Adrenal gland (tissue), 12 donors: ENCODE results near the gene MPL. TPM values are rescaled to one million over a fixed set of nuclear protein-coding genes. Genes with fewer than 3 reads are reported as not detected.

ENCODE experiments used
- DNase-seq, 7 donors: peaks; one replicate each; pipeline ENCODE4 v3.0.0-alpha.2; 2019 to 2020
- H3K27ac ChIP-seq, 5 donors: fragments of 200-600 bp; sonication (generic) in 4 of 5; 1 replicate in 3 of 5; 2 replicates in 2 of 5; pipeline versions ENCODE4 v1.5.1 to v1.8.0; 2016 to 2020; ENCODE audit warnings: mild to moderate bottlenecking in 1 of 5
- H3K27me3 ChIP-seq: fragments of 200-600 bp; 2 replicates; pipeline ENCODE4 v1.8.0; 2021
- H3K36me3 ChIP-seq, 2 donors: fragments of 200-600 bp; replicated peaks in 1 of 2; 1 replicate in 1 of 2; 2 replicates in 1 of 2; pipeline versions ENCODE4 v1.5.1 to v1.8.0; 2018 to 2022
- H3K4me1 ChIP-seq, 2 donors: fragments of 200-600 bp; replicated peaks in 1 of 2; 1 replicate in 1 of 2; 2 replicates in 1 of 2; pipeline versions ENCODE4 v1.5.1 to v1.8.0; 2018 to 2021
- H3K4me3 ChIP-seq, 4 donors: fragments of 200-600 bp; sonication (generic) in 3 of 4; one replicate each; pipeline ENCODE4 v1.5.1; 2016 to 2018
- H3K9me3 ChIP-seq, 3 donors: fragments of 200-600 bp; sonication (generic) in 1 of 3; replicated peaks in 1 of 3; 1 replicate in 2 of 3; 2 replicates in 1 of 3; pipeline versions ENCODE4 v1.5.1 to v1.8.0; 2016 to 2021
- CTCF ChIP-seq, 6 experiments: fragments of 450-650 bp in 4 of 6; fragments of 200-600 bp in 2 of 6; sonication (generic) in 1 of 6; IDR thresholded peaks; 1 replicate in 5 of 6; 2 replicates in 1 of 6; pipeline versions ENCODE4 v1.5.1 to v1.8.0; 2016 to 2021; ENCODE audit warnings: antibody characterized with exemption in 6 of 6, mild to moderate bottlenecking in 2 of 6, moderate library complexity in 1 of 6
- POLR2A ChIP-seq, 2 donors: fragments of 450-650 bp; IDR thresholded peaks; one replicate each; pipeline ENCODE4 v1.6.1; 2017; ENCODE audit warnings: antibody characterized with exemption in 2 of 2, mild to moderate bottlenecking in 2 of 2, moderate library complexity in 1 of 2
- WGBS, 4 donors: extraction: QIAGEN DNeasy Blood & Tissue Kit in 2 of 4; methylation state at CpG; one replicate each; pipeline versions ENCODE4 v1.1.5 to v1.1.7; 2013 to 2017; 5-methylcytosine and 5-hydroxymethylcytosine counted together
- intact Hi-C, 2 donors: fragments of 100-400 bp; cut with DNase I; formaldehyde crosslinking; loops; one replicate each; pipeline versions ENCODE4 v1.14.1 to v1.15.0; 2022 to 2023
- polyA plus RNA-seq, 3 donors: library from polyadenylated mRNA; stranded (reverse); fragments of 200-250 nt in 2 of 3; fragments of 350-450 nt in 1 of 3; fragmentation: Illumina TruSeq in 1 of 3; extraction: RNeasy Lipid Tissue Mini Kit (QIAGEN cat#74804) in 1 of 3; gene quantifications; one replicate each; pipeline ENCODE4 v1.2.3, GENCODE V29; 2013 to 2014
- total RNA-seq, 9 donors: library from RNA; depleted of rRNA in 4 of 9; stranded (reverse); fragments of >200 nt in 4 of 9; fragments of 120-200 nt in 1 of 9; fragmentation: NEBNext Ultra II Directional in 1 of 9; extraction: Animal tissue kit (Norgen Biotek cat#: 25700) in 1 of 9; gene quantifications; one replicate each; pipeline versions ENCODE4 v1.1.0 to v1.2.4, GENCODE V29; 2013 to 2023
- donor health status: healthy with polysubstance abuse.
- donor health status: Bipolar disorder and iron deficiency.
- donor health status: DM: yes; HTN: yes; CAD: no.
- donor health status: DM: no; HTN: no; CAD: no.
- donor health status: DM: no; HTN: no; CAD: no.
- donor health status: DM: yes; HTN: yes; CAD: no.

The MPL gene
- total and polyA plus RNA-seq, 12 donors = 0.11 to 0.61 (median 0.31) TPM; not detected in 6

- H3K4me1 ChIP-seq = peaks cover 0 to 6% of the 10 kb centered on the region in 2 donors
- no peak overlapping the region for H3K4me3 ChIP-seq
- 91 to 97% (median 94%) methylated on average over 4 to 5 of the region's 5 CpGs for WGBS, 4 donors
- no peaks in the 10 kb centered on the region for H3K9me3 ChIP-seq
- intact Hi-C loops = no loop called here
- H3K27me3 ChIP-seq = no peaks in the 10 kb centered on the region
- H3K27ac ChIP-seq = no peak overlapping the region
- no peak for DNase-seq
- TF ChIP-seq POLR2A (IDR thresholded peaks at IDR 0.05) (no peak), CTCF (IDR thresholded peaks at IDR 0.05) (no peak)
- no peaks in the 10 kb centered on the region for H3K36me3 ChIP-seq
These were observed 15.1 kb upstream of the MPL start for GRCh38 chr1:43322506-43322905.

- Histone ChIP-seq H3K27ac (no peak overlapping the region), H3K4me3 (no peak overlapping the region), H3K36me3 (no peaks in the 10 kb centered on the region), H3K4me1 (peaks cover 0 to 6% of the 10 kb centered on the region in 2 donors), H3K9me3 (no peaks in the 10 kb centered on the region), H3K27me3 (no peaks in the 10 kb centered on the region)
- intact Hi-C loops = no loop called here
- DNase-seq = no peak
- no peak for TF ChIP-seq POLR2A (IDR thresholded peaks at IDR 0.05)
- no peak for TF ChIP-seq CTCF (IDR thresholded peaks at IDR 0.05)
- WGBS, 4 donors = 86 to 94% (median 92%) methylated on average over 1 of the region's 1 CpG
These were observed 12.8 kb upstream of the MPL start for GRCh38 chr1:43324810-43325209.

GRCh38 chr1:43325381-43325780 is 12.2 kb upstream of the MPL start:
- no peaks in the 10 kb centered on the region for H3K36me3 ChIP-seq
- TF ChIP-seq POLR2A (IDR thresholded peaks at IDR 0.05) = no peak
- TF ChIP-seq CTCF (IDR thresholded peaks at IDR 0.05) = no peak
- no peak overlapping the region for H3K4me3 ChIP-seq
- H3K27ac ChIP-seq = no peak overlapping the region
- H3K4me1 ChIP-seq = peaks cover 0 to 11% of the 10 kb centered on the region in 2 donors
- DNase-seq = no peak
- H3K27me3 ChIP-seq = no peaks in the 10 kb centered on the region
- intact Hi-C loops = no loop called here
- H3K9me3 ChIP-seq = no peaks in the 10 kb centered on the region

GRCh38 chr1:43327549-43328292 is 9.9 kb upstream of the MPL start:
- H3K4me1 ChIP-seq = peaks cover 0 to 9% of the 10 kb centered on the region in 2 donors
- intact Hi-C loops = no loop called here
- no peak for DNase-seq
- no peaks in the 10 kb centered on the region for H3K27me3 ChIP-seq
- WGBS, 4 donors = 77 to 98% (median 94%) methylated on average over 1 of the region's 1 CpG
- no peak for TF ChIP-seq CTCF (IDR thresholded peaks at IDR 0.05)
- TF ChIP-seq POLR2A (IDR thresholded peaks at IDR 0.05) = no peak
- H3K36me3 ChIP-seq = no peaks in the 10 kb centered on the region
- no peak overlapping the region for H3K4me3 ChIP-seq
- no peak overlapping the region for H3K27ac ChIP-seq
- no peaks in the 10 kb centered on the region for H3K9me3 ChIP-seq
